Prostate gland (tissue), 2 donors: ENCODE measurements around the gene SPTAN1.

ENCODE experiments used
- CTCF ChIP-seq, 4 experiments: fragments of 200-600 bp in 2 of 4; fragments of 450-650 bp in 2 of 4; sonication (generic) in 2 of 4; IDR thresholded peaks; 1 replicate in 3 of 4; 2 replicates in 1 of 4; pipeline ENCODE4 v1.5.1; 2016 to 2019; ENCODE audit warnings: antibody characterized with exemption in 4 of 4, mild to moderate bottlenecking in 2 of 4, moderate library complexity in 2 of 4
- POLR2AphosphoS5 ChIP-seq: sonication (generic); formaldehyde crosslinking; IDR thresholded peaks from one replicate; pipeline ENCODE4 v1.6.1; 2017; ENCODE audit warnings: antibody characterized with exemption

DNA sequence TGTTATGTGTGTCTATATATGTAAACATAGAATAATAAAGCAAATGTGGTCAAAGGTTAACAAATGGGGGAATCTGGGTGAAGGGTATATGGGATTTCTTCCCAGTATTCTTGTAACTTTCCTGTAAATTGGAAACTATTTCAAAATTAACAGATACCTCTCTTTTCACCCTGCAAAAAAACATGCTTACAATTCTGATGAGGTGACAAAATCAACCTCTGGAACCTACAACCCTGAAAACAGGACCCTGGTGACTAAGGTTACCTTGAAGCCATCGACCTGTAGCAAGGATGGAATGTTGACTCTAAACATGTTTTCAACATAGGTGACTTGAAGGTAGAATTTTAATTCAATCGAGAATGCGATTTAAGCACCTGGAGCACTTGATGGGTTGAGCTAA, 5.9 kb upstream of the SPTAN1 start:
- TF ChIP-seq CTCF (IDR thresholded peaks at IDR 0.05) = no peak
- no peak for TF ChIP-seq POLR2AphosphoS5
